Lower leg skin (tissue), 4 donors: Measurements from ENCODE around the gene PPIB. TPM values are rescaled to one million over a fixed set of nuclear protein-coding genes. Genes with fewer than 3 reads are reported as not detected.

ENCODE experiments used
- DNase-seq, 2 donors: peaks; one replicate each; pipeline ENCODE4 v3.0.0-alpha.2; 2019; ENCODE audit warnings: low spot score in 2 of 2
- H3K4me3 ChIP-seq: fragments of 200-600 bp; sonication (generic); 2 replicates; pipeline ENCODE4 v1.5.1; 2017; ENCODE audit warnings: mild to moderate bottlenecking, low read depth; ENCODE audit not compliant: poor library complexity, severe bottlenecking
- POLR2A ChIP-seq, 2 donors: fragments of 450-650 bp; IDR thresholded peaks; one replicate each; pipeline ENCODE4 v1.6.1; 2016 to 2017; ENCODE audit warnings: antibody characterized with exemption in 2 of 2, mild to moderate bottlenecking in 1 of 2, moderate library complexity in 1 of 2
- WGBS, 2 donors: methylation state at CpG; one replicate each; pipeline ENCODE4 v1.1.5; 2018; 5-methylcytosine and 5-hydroxymethylcytosine counted together
- intact Hi-C: fragments of 100-400 bp; cut with DNase I; formaldehyde crosslinking; loops from one replicate; pipeline ENCODE4 v1.15.0; 2023; ENCODE audit warnings: low total_unique reads
- total RNA-seq, 4 donors: library from RNA; depleted of rRNA; stranded (reverse); fragments of >200 nt; gene quantifications; one replicate each; pipeline ENCODE4 v1.1.0, GENCODE V29; 2016
- TF ChIP-seq, protein P1 (sequence below), 3 donors: fragments of 450-650 bp; IDR thresholded peaks; one replicate each; pipeline ENCODE4 v1.5.1; 2016; ENCODE audit warnings: antibody characterized with exemption in 3 of 3, mild to moderate bottlenecking in 3 of 3, moderate library complexity in 2 of 3

The PPIB gene
- total RNA-seq, 4 donors from 2014 or later, result 149 to 195 (median 164) TPM

DNA sequence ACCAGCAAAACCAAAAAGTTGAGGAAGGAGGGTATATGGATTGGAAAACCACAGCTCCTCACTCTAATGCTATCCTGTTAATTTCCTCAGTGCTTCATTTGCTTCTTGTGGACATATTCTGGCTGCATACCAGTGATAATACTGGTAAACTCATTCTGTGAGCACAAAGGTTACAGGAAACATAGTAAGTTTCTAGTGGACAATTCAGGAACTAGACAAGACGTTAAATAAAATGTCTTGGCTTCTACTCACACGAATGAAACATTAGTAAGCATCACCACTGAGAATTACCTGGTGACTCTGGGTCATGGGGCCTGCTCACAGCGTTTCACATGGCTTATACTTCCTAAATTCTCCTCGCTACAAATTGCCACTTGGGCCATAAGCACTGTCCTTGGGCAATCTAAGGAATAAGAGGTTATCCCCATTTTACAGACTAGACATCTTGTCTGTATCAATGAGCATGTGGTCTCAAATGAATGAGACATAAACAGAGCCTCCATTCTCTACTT, 20.1 kb upstream of the PPIB start:
- no peak overlapping the region for H3K4me3 ChIP-seq
- intact Hi-C loops, result no loop called here
- WGBS, 2 donors, result 86 to 91% methylated on average over 4 of the region's 4 CpGs
- no peak for DNase-seq
- TF ChIP-seq, protein P1, sequence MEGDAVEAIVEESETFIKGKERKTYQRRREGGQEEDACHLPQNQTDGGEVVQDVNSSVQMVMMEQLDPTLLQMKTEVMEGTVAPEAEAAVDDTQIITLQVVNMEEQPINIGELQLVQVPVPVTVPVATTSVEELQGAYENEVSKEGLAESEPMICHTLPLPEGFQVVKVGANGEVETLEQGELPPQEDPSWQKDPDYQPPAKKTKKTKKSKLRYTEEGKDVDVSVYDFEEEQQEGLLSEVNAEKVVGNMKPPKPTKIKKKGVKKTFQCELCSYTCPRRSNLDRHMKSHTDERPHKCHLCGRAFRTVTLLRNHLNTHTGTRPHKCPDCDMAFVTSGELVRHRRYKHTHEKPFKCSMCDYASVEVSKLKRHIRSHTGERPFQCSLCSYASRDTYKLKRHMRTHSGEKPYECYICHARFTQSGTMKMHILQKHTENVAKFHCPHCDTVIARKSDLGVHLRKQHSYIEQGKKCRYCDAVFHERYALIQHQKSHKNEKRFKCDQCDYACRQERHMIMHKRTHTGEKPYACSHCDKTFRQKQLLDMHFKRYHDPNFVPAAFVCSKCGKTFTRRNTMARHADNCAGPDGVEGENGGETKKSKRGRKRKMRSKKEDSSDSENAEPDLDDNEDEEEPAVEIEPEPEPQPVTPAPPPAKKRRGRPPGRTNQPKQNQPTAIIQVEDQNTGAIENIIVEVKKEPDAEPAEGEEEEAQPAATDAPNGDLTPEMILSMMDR (IDR thresholded peaks at IDR 0.05), result no peak
- TF ChIP-seq POLR2A (IDR thresholded peaks at IDR 0.05), result no peak

DNA sequence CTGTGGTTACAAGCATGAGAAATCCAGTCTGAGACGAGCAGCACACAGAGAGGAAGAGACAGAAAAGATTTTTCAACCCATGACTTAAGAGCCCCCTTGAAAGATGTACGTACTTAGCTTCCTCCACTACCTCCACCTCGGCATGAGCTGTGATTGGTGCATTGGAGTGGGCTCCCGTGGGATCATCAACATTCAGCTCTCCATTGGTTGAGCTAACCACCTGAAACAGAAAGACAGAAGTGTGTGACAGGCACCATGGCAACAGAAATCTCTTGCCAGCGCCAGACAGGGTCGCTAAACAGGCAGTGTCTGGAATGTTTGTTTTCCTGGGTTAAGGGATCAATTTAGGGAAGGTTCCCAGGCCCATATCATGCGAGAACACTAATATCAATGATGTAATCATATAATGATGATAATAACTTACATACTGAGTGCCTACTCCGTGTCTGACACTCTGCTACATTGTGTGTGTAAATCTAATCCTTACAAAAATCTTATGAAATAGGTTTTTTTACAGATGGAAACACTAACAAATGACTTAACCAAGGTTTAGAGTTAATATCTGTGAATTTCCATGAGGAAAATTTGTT, 17.5 kb upstream of the PPIB start:
- DNase-seq, result no peak
- TF ChIP-seq POLR2A (IDR thresholded peaks at IDR 0.05), result no peak
- TF ChIP-seq, protein P1 (IDR thresholded peaks at IDR 0.05), result no peak
- WGBS, 2 donors, result 82 to 89% methylated on average over 8 of the region's 8 CpGs
- no peak overlapping the region for H3K4me3 ChIP-seq
- intact Hi-C loops, result no loop called here

DNA sequence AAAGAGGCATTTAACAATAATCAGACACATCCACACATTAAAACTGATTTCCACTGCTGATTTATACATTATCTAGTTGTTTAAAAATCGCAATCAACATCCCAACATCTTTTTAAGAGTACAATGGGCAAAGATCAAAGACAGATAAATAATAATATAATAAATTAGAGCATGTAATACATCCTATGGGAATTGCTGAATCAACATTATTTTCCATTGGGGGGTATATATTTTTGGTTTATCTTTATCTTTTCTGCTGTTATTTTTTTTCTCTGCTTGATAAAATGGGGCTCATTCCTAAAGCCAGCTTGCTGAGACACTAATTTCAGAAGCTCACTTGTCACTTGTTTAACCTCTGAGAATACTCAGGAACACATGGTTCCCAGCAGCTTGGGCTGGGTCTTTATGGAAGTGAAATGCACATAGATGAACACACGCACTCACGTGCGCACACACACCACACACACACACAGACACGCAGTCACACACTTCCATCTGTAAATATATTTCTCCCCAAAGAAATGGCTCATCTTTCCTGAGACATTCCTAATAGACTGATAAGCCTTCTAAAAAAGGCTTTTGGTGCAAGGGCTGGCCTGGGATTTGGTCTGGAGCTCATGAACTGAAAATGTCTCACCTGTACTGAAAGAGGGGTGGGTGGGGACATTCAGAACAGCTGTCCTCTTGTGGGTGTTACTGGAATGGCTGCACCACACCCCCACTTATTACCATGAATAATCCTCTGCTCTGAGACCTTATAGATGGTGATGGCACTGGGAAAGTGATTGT, 3.5 kb upstream of the PPIB start:
- no peak for DNase-seq
- 79 to 82% methylated on average over 5 of the region's 5 CpGs for WGBS, 2 donors
- TF ChIP-seq, protein P1 (IDR thresholded peaks at IDR 0.05), result no peak
- no peak for TF ChIP-seq POLR2A (IDR thresholded peaks at IDR 0.05)
- H3K4me3 ChIP-seq, result no peak overlapping the region
- intact Hi-C loops, result no loop called here

DNA sequence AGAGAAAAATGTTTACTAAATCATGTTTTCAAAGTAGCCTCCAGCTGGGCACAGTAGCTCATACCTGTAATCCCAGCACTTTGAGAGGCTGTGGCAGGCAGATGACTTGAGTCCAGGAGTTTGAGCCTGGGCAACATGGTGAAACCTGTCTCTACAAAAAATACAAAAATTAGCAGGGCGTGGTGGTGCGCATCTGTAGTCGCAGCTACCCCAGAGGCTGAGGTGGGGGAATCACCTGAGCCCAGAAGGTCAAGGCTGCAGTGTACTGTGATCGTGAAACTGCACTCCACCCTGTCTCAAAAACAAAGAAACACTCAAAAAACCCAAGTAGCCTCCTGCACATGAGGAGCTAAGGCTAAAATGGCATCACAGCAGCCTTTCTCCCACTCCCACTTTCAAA, 1.6 kb upstream of the PPIB start:
- intact Hi-C loops, result no loop called here
- H3K4me3 ChIP-seq, result no peak overlapping the region
- DNase-seq, result peak in 1 of 2 donors; percentile 65
- TF ChIP-seq, protein P1 (IDR thresholded peaks at IDR 0.05), result no peak
- no peak for TF ChIP-seq POLR2A (IDR thresholded peaks at IDR 0.05)
- WGBS, 2 donors, result 77 to 78% methylated on average over 4 of the region's 4 CpGs

DNA sequence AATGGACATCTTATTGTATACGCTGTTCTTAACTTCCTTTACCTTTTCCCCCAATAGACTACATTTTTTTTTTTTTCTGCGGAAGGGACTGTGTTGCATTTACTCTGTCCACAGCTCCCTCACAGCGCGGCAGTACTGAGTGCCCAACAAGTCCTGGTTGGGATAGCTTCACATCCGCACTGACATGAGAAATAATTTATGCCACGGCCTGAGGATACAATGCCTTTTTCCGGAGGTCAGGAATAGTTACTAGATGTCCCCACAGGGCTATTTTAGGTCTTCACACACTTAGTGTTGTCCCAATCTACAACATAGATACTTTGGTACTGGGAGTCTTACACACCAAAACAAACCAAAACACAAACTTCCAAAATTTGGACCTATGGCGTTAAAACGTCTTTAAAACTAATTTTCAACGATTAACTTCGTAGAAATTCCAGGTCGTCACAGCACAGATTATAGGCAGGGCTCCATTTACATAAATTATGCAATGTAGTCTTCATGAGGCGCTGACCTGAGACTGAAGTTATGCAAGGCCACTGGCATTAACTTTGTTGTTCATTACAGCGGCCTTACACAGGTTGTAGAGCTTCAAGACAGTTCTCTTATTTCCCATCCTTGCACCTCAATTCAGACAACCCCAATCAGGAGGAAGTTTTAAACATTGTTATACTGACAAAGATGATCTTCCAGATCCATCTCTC, 989 bp upstream of the PPIB start:
- TF ChIP-seq, protein P1 (IDR thresholded peaks at IDR 0.05), result no peak
- TF ChIP-seq POLR2A (IDR thresholded peaks at IDR 0.05), result no peak
- peak in 1 of 2 donors; percentile 79 for DNase-seq
- intact Hi-C loops, result no loop called here
- no peak overlapping the region for H3K4me3 ChIP-seq
- WGBS, 2 donors, result 36 to 37% methylated on average over 14 of the region's 14 CpGs
